GM21390 (cell line): ENCODE measurements around the gene GABARAPL1.
"Not testable (repeated sequence)": the region's sequence is repeated elsewhere in the genome, so short reads cannot be mapped to it uniquely, and the experiment has no call there.

Experiments used
- ATAC-seq: cut with Tn5 transposase; IDR thresholded peaks from one replicate; pipeline ENCODE4 v1.9.1; 2021; ENCODE audit not compliant: unreplicated experiment

The GABARAPL1 gene

GRCh38 chr12:10197879-10198278 lies 14.8 kb upstream of the GABARAPL1 start:
- no peak for ATAC-seq

GRCh38 chr12:10204495-10204894 lies 8.2 kb upstream of the GABARAPL1 start:
- not testable (repeated sequence) for ATAC-seq

DNA sequence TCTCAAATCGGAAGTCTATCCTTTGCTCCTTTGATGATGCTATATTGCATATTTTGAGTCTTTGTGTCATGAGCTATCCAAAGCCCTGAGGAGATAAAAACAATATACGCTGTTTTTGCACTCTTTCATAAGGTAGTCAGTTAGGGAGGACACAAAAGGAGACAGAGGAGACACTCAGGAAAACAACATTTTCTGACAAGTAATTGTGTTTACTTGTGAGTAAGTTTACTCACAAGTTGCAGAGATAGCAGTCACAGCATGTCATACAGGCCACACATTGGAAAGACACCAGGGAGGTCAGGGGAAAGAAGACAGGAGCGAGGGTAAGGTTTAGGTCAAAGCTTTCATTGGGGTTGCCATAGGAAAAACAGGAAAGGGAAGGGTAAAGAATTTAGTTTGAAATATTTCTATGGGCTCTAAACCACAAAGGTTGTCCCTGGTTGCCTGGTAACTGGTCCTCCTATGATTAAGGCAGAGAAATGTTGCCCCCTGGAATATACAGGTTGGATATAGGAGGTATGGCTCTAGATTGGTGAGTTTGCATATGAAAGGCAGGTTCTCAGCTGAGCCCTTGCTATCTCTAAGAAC lies 7.4 kb upstream of the GABARAPL1 start:
- no peak for ATAC-seq

DNA sequence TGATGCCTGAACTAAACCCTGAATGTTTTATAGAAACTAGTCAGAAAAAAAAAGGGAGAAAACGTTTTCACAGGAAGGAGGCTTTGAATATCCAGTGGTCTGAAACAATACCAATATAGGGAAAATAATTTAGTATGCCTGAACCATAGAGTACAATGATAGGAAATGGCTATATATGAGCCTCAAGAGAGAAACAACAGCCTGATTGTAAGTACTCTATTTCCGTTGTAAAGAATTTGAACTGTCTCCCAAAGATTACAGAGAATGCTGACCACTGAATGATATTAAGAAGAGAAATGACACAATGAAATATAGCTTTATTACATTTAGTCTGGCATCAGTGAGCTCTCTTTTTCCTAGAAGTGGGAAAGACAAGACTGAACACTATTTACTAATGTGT lies 5.5 kb upstream of the GABARAPL1 start:
- ATAC-seq, result no peak

GRCh38 chr12:10210225-10210624 lies 2.5 kb upstream of the GABARAPL1 start:
- ATAC-seq, result no peak

DNA sequence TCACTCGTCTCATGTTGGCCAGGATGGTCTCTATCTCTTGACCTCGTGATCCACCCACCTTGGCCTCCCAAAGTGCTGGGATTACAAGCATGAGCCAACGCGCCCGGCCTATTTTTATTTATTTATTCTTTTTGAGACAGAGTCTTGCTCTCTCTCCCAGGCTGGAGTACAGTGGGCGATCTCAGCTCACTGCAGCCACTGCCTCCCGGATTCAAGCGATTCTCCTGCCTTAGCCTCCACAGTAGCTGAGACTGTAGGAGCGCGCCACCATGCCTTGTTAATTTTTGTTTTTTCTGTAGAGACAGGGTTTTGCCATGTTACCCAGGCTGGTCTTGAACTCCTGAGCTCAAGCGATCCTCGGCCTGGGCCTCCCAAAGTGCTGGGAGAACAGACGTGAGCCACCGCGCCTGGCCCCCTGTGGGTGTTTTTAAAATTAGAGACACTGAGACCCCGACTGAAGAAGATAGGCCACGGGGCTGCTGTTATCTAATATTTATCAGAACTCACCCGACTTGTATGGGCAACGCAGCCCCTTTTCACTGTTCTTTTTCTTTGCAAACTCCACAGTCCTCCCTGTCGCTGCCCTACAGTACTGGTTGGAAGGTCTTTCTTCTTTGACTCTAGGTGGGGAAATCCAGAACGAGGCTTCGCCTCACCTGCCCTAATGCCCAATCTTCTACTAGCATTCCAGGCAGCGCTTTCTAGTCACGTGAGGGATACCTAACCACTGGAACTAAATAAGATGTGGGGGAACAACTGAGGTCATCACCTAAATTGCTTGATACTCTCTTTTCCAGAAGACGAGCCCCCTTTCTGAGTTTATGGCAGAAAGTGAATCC lies 1.4 kb upstream of the GABARAPL1 start:
- ATAC-seq, result no peak

DNA sequence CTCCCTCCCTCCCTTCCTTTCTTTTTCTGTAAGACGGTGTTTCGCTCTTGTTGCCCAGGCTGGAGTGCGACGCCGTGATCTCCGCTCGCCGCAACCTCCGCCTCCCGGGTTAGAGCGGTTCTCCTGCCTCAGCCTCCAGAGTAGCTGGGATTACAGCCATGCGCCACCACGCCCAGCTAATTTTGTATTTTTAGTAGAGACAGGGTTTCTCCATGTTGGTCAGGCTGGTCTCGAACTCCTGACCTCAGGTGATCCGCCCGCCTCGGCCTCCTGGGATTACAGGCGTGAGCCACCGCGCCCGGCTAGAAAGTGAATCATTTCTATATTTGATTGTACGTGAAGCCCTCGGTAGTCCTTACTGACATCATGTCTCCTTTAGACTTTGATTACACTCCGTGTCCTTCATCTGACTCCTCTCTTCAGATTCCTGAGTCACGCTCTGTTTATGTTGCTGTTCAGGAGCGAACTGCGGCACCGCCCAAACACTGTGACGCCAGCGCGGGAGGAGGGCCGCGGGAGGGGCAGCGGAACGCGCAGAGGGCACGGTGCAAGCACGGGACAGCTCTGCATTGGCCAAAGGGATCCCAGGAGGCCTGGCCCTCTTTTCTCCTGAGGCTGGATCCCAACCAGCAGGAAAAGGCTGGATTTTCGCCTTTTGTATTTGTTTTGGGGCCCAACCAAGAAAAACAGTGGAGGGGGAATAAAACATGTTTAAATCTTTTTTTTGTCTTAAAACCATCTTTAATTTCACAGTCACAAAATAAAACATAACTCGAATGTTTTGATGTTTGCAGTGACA lies 538 bp upstream of the GABARAPL1 start:
- ATAC-seq, result peak; percentile 72

DNA sequence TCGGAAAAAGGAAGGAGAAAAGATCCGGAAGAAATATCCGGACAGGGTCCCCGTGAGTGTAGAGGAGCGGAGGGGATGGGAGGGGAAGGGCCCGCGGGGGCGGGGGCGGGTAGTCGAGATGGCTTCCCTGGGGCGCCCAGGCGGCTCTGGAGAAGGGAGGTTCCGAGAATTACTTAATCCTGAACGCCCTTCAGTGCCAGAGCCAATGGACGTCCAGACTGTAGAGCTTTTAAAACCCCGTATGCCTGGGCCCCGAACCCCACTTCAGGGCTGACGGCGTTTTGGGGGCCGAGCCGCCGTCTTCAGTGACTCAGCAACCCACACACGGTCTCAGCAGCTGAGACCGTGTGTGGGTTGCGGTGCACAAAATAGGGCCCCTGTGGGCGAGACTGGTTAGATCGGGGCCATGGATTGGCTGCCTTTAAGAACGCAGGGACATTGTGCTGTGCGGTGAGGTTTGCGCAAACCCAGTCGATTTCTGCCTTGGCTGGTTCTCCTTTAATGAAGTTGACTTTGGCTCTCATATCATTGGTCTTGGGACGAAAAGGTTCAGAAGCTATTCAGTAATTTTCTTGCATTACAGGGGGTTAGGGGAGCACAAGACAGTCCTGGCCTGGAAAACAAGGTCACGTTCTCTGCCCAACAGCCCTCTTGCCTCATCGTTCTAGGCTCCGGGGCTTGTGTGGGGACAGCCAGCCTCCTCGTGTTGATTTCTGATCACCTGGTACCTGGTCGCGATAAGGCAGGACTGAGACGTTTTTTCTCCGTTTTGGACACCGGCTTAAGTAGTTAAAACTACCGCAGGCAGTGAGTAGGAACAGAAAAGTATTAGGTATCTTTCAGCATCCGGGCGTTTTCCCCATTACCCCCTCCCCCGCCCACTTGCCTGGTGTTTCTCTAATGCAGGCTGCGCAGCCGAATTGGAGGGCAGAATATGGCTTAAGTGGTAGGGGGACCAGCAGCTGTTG lies 775 bp downstream of the GABARAPL1 start:
- no peak for ATAC-seq

DNA sequence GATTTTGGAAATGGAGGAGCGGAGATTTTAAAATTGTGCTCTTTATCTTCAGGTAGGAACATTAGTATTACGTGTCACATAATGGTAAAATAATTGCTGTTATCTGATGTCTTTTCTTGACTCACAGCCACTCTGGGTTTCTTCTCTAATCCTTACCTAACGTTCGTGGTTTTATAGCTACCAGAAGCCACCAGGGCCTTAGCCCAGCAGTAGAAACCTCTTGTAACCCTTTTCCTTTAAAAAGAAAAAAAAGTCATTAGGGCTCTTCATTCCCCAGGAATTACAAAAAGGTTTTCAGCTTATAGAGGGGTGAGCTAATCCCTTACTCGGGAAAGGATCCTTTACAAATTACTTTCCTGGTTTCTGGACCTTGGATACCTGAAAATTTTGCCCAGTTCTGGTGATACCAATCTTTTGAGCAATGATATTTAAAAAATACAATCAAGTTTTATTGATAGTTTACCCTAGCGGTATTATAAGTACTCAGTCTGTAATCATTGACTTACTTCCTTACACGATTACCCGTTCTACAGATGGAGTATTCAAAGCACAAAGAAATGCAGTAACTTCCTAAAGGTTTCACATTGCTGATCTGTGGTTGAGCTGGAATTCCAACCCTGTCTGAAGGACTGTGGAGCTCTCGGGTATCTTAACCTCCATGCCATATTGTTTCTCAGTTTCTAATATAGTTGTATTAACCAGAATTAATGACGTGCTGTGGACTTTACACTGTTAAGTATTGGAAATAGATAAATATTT lies 1.6 kb downstream of the GABARAPL1 start:
- ATAC-seq, result no peak

DNA sequence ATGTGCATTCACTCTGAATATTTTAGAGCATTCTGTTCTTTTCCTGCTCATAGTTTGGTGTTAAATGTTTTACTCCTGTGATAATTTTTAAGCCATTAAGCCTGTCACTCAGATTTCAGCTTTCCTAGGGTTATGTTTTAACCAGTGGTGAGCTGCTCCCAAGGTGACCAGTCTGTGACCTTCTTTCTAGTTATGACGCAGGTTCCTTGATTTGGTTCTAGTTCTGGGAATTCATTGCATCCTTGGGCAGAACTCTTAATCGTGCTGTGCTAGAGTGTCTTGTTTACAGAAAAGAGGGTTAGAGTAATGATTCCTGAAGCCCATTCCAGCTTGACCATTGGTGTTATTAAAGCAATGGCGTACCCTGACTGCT lies 2.2 kb downstream of the GABARAPL1 start:
- ATAC-seq, result no peak

GRCh38 chr12:10215436-10215835 lies 2.8 kb downstream of the GABARAPL1 start:
- no peak for ATAC-seq

DNA sequence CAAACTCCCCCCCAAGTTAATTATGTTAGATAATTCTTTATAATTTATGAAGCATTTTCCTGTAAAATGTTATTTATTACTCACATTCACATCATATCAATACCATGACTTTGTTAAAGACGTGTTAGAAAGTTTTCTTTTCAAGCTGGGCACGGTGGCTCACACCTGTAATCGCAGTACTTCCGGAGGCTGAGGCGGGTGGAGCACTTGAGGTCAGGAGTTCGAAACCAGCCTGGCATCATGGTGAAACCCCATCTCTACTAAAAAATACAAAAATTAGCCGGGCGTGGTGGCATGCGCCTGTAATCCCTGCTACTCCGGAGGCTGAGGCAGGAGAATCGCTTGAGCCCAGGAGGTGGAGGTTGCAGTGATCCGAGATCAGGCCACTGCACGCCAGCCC lies 3.3 kb downstream of the GABARAPL1 start:
- ATAC-seq, result not testable (repeated sequence)

DNA sequence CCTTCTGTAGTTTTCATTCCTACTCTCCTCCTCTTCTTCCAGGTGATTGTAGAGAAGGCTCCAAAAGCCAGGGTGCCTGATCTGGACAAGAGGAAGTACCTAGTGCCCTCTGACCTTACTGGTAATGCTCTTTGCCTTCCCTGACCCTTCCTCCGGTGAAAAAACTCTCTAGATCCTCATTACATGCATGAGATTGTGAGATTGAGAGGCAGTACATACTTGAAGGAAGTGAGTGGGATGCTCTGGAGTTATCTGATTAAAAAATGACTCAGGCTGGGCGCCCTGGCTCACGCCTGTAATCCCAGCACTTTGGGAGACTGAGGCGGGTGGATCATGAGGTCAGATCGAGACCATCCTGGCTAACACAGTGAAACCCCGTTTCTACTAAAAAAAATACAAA lies 5.3 kb downstream of the GABARAPL1 start:
- ATAC-seq, result no peak

DNA sequence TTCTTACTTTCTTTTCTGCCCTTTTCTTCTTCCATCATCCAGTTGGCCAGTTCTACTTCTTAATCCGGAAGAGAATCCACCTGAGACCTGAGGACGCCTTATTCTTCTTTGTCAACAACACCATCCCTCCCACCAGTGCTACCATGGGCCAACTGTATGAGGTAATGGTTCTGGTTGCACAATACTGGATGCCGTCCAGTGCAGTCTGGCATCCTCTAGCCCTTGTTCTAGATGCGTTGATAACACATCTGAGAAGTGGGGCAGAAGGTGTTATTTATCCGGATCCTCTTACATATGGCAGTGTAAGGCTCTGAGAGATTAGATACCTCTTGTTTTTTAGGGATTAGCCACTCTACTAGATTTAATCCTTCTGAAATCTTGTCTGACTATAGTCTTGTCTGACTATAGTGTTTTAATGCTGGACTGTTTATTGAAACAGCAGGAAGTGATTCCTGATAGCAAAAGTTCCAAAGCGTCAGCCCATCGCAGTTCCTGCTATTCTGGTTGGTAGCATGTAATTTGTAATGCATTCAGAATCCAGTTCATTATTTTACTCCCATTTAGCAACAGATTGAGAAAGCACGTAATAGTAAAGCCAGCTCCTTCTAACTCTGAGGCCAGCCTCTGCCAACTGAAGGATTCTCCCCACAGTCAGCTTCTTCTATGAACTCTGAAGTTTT lies 7.9 kb downstream of the GABARAPL1 start:
- no peak for ATAC-seq

DNA sequence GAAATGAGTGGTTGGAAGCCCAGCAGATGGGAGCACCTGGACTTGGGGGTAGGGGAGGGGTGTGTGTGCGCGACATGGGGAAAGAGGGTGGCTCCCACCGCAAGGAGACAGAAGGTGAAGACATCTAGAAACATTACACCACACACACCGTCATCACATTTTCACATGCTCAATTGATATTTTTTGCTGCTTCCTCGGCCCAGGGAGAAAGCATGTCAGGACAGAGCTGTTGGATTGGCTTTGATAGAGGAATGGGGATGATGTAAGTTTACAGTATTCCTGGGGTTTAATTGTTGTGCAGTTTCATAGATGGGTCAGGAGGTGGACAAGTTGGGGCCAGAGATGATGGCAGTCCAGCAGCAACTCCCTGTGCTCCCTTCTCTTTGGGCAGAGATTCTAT lies 9.2 kb downstream of the GABARAPL1 start:
- no peak for ATAC-seq

GRCh38 chr12:10223208-10223607 lies 10.5 kb downstream of the GABARAPL1 start:
- no peak for ATAC-seq

DNA sequence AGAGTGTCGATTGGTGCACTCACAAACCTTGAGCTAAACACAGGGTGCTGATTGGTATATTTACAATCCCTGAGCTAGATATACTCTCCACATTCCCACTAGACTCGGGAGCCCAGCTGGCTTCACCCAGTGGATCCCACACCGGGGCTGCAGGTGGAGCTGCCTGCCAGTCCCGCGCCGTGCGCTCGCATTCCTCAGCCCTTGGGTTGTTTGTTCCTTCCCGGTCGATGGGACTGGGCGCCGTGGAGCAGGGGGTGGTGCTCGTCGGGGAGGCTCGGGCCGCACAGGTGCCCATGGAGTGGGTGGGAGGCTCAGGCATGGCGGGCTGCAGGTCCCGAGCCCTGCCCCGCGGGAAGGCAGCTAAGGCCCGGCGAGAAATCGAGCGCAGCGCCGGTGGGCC lies 12.7 kb downstream of the GABARAPL1 start:
- not testable (repeated sequence) for ATAC-seq

DNA sequence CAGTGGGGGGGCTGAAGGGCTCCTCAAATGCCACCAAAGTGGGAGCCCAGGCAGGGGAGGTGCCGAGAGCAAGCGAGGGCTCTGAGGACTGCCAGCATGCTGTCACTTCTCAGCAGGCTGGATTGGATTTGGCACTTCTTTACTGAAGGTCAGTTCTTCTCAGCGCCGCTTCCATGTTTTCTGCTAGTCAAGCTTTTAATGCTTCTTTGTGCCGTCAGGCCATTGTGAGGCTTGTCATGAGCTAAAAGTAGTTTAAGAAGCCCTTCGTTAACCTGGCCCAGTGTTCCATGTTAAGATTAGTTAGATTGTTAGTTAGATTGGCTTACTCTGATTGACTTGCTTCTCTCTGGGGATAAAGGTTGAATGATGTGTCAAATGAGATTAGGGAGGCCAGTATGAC lies 13.4 kb downstream of the GABARAPL1 start:
- ATAC-seq, result no peak

DNA sequence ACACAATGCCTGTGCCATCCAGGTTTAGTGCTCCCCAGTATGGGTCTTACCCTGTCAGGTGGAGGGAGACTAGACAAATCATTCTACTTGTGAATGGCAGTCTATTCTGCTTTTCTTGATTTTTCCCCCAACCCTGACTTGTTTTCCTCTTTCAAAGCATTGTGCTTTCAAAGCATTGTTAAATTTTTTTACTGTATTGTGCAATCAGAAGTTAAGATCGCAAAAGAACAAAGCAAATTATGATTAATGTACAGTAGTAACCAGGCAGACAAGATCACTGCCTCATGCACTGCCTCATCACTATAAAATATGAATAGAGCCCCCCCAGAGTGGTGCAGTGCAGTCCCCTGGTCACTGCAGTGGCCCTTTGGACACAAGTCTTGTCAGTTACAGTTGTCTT lies 14.1 kb downstream of the GABARAPL1 start:
- no peak for ATAC-seq
